ENCODE data around the gene P2RX7. TPM values are rescaled to one million over a fixed set of nuclear protein-coding genes. Genes with fewer than 3 reads are reported as not detected.
A peak's percentile ranks its signal among the peaks of the same experiment; 100 is the strongest.

The P2RX7 gene
- total and polyA plus RNA-seq, 8 donors = 0.77 to 8.8 (median 1.4) TPM

- Histone ChIP-seq H3K4me1 (peaks cover 36 to 51% (median 45%) of the 10 kb centered on the region in 3 donors), H3K4me3 (no peak overlapping the region), H3K9me3 (no peaks in the 10 kb centered on the region), H3K27ac (peak overlapping the region; percentile 57 to 93 (median 78)), H3K36me3 (peaks cover 0 to 11% (median 0%) of the 10 kb centered on the region in 3 donors), H3K27me3 (no peaks in the 10 kb centered on the region)
- 36 to 40% methylated on average over 18 of the region's 18 CpGs for WGBS, 2 donors
- FAIRE-seq = no peak
- intact Hi-C loops (cut with DNase I) = no loop called here
- ATAC-seq = peak; percentile 54 to 67 (median 56)
- DNase-seq = peak in 5 of 6 donors; percentile 60 to 75 (median 69)
- TF ChIP-seq CTCF (IDR thresholded peaks at IDR 0.05) = no peak
Observed at GRCh38 chr12:121218588-121219352, 86.1 kb downstream of the P2RX7 start.

- peak overlapping the region in 3 of 4 donors; percentile 72 to 93 (median 84) for H3K27ac ChIP-seq
- no peaks in the 10 kb centered on the region for H3K9me3 ChIP-seq
- H3K27me3 ChIP-seq = no peaks in the 10 kb centered on the region
- peaks cover 0 to 12% (median 0%) of the 10 kb centered on the region in 3 donors for H3K36me3 ChIP-seq
- intact Hi-C loops (cut with DNase I) = no loop called here
- no peak overlapping the region for H3K4me3 ChIP-seq
- TF ChIP-seq CTCF (IDR thresholded peaks at IDR 0.05) = no peak
- FAIRE-seq (no peak), ATAC-seq (no peak), DNase-seq (no peak)
- 88 to 92% methylated on average over 3 of the region's 3 CpGs for WGBS, 2 donors
- H3K4me1 ChIP-seq = peaks cover 36 to 44% (median 39%) of the 10 kb centered on the region in 3 donors
Observed at GRCh38 chr12:121219353-121219986, 86.8 kb downstream of the P2RX7 start.

GRCh38 chr12:121222847-121223246 lies 90.2 kb downstream of the P2RX7 start:
- peaks cover 0 to 22% (median 0%) of the 10 kb centered on the region in 3 donors for H3K36me3 ChIP-seq
- H3K9me3 ChIP-seq = no peaks in the 10 kb centered on the region
- peaks cover 21 to 27% (median 26%) of the 10 kb centered on the region in 3 donors for H3K4me1 ChIP-seq
- 91 to 95% methylated on average over 10 of the region's 10 CpGs for WGBS, 2 donors
- DNase-seq = peak in 2 of 6 donors; percentile 8 to 33
- H3K27ac ChIP-seq = no peak overlapping the region
- no peak for ATAC-seq
- intact Hi-C loops (cut with DNase I) = loop anchor here in 1 of 3 donors (10.0 kb wide), 1 partner anchor 108 kb away; no protein-coding TSS in a partner anchor
- H3K4me3 ChIP-seq = no peak overlapping the region
- H3K27me3 ChIP-seq = no peaks in the 10 kb centered on the region
- FAIRE-seq = no peak
- no peak for TF ChIP-seq CTCF (IDR thresholded peaks at IDR 0.05)

GRCh38 chr12:121223292-121224285 lies 90.9 kb downstream of the P2RX7 start:
- DNase-seq = peak in 2 of 6 donors; percentile 24 to 74
- peaks cover 0 to 24% (median 0%) of the 10 kb centered on the region in 3 donors for H3K36me3 ChIP-seq
- no peaks in the 10 kb centered on the region for H3K27me3 ChIP-seq
- intact Hi-C loops (cut with DNase I) = loop anchor here in 1 of 3 donors (10.0 kb wide), 1 partner anchor 109 kb away; no protein-coding TSS in a partner anchor
- TF ChIP-seq CTCF (IDR thresholded peaks at IDR 0.05) = peak in 1 of 4 donors; percentile 21
- H3K4me3 ChIP-seq = no peak overlapping the region
- 67 to 72% methylated on average over 19 of the region's 19 CpGs for WGBS, 2 donors
- no peak for FAIRE-seq
- no peaks in the 10 kb centered on the region for H3K9me3 ChIP-seq
- peaks cover 19 to 24% (median 21%) of the 10 kb centered on the region in 3 donors for H3K4me1 ChIP-seq
- no peak overlapping the region for H3K27ac ChIP-seq
- ATAC-seq = peak in 3 of 4 donors; percentile 31 to 52 (median 45)

Data from pancreas (tissue), 10 donors.